ENCODE results near the gene BAD. TPM values are rescaled to one million over a fixed set of nuclear protein-coding genes. Genes with fewer than 3 reads are reported as not detected.

BAD gene
- total RNA-seq, 6 experiments from 2014 or later: 22.0 to 53.8 (median 26.0) TPM

- no peaks in the 10 kb centered on the region for H3K9me3 ChIP-seq
- peaks cover 0 to 20% (median 9%) of the 10 kb centered on the region in 4 donors for H3K4me1 ChIP-seq
- intact Hi-C loops (cut with DNase I): no loop called here
- WGBS (ENCODE audit: insufficient coverage, low coverage, low lambda C conversion rate, missing lambda C conversion rate): 100% methylated on average over 1 of the region's 17 CpGs
- no peak overlapping the region for H3K27ac ChIP-seq
- H3K4me3 ChIP-seq: no peak overlapping the region
- H3K27me3 ChIP-seq: no peaks in the 10 kb centered on the region
- DNase-seq (peak in 1 of 3 donors; percentile 53), ATAC-seq (no peak)
- peaks cover 0 to 14% (median 2%) of the 10 kb centered on the region in 4 donors for H3K36me3 ChIP-seq
- TF ChIP-seq CTCF (IDR thresholded peaks at IDR 0.05) (no peak), POLR2A (IDR thresholded peaks at IDR 0.05) (no peak)
These were observed 7.6 kb downstream of the BAD start for GRCh38 chr11:64276653-64277431.

GRCh38 chr11:64275841-64276240, 8.6 kb downstream of the BAD start:
- Histone ChIP-seq H3K36me3 (peaks cover 0 to 14% (median 2%) of the 10 kb centered on the region in 4 donors), H3K27ac (no peak overlapping the region), H3K9me3 (no peaks in the 10 kb centered on the region), H3K27me3 (no peaks in the 10 kb centered on the region), H3K4me1 (peaks cover 0 to 23% (median 10%) of the 10 kb centered on the region in 4 donors), H3K4me3 (no peak overlapping the region)
- DNase-seq (no peak), ATAC-seq (no peak)
- TF ChIP-seq CTCF (IDR thresholded peaks at IDR 0.05): no peak
- TF ChIP-seq POLR2A (IDR thresholded peaks at IDR 0.05): no peak
- intact Hi-C loops (cut with DNase I): no loop called here
- WGBS (ENCODE audit: insufficient coverage, low coverage, low lambda C conversion rate, missing lambda C conversion rate): 75% methylated on average over 1 of the region's 2 CpGs

- ATAC-seq (no peak), DNase-seq (no peak)
- 93% methylated on average over 5 of the region's 15 CpGs for WGBS (ENCODE audit: insufficient coverage, low coverage, low lambda C conversion rate, missing lambda C conversion rate)
- no peaks in the 10 kb centered on the region for H3K9me3 ChIP-seq
- H3K4me3 ChIP-seq: no peak overlapping the region
- peaks cover 0 to 14% (median 2%) of the 10 kb centered on the region in 4 donors for H3K36me3 ChIP-seq
- H3K27ac ChIP-seq: no peak overlapping the region
- no peaks in the 10 kb centered on the region for H3K27me3 ChIP-seq
- intact Hi-C loops (cut with DNase I): no loop called here
- TF ChIP-seq CTCF (IDR thresholded peaks at IDR 0.05): no peak
- TF ChIP-seq POLR2A (IDR thresholded peaks at IDR 0.05): no peak
- H3K4me1 ChIP-seq: peaks cover 0 to 23% (median 10%) of the 10 kb centered on the region in 4 donors
These were observed 9.2 kb downstream of the BAD start for GRCh38 chr11:64275031-64275800.

- no peaks in the 10 kb centered on the region for H3K36me3 ChIP-seq
- ATAC-seq: peak; percentile 78 to 87 (median 82)
- whole genome bisulfite sequencing (ENCODE audit: insufficient coverage, low coverage, low lambda C conversion rate, missing lambda C conversion rate): 0% methylated on average over 5 of the region's 58 CpGs
- peaks cover 0 to 34% (median 17%) of the 10 kb centered on the region in 4 donors for H3K4me1 ChIP-seq
- DNase-seq: peak; percentile 97 to 99 (median 98)
- H3K27me3 ChIP-seq: no peaks in the 10 kb centered on the region
- no peaks in the 10 kb centered on the region for H3K9me3 ChIP-seq
- peak overlapping the region; percentile 91 to 92 (median 91) for H3K27ac ChIP-seq
- peak overlapping the region; percentile 81 to 94 (median 92) for H3K4me3 ChIP-seq
- TF ChIP-seq CTCF (IDR thresholded peaks at IDR 0.05) (peak in 1 of 4 donors; percentile 21), POLR2A (IDR thresholded peaks at IDR 0.05) (peak; percentile 50)
- intact Hi-C loops (cut with DNase I): no loop called here
These were observed 14.8 kb downstream of the BAD start for GRCh38 chr11:64269540-64270220.

Measured in right lobe of liver (tissue), 6 donors.